Breast epithelium (tissue), 3 donors: ENCODE measurements around the gene SLFN13.

Experiments used
- POLR2AphosphoS5 ChIP-seq, 3 donors: sonication (generic); formaldehyde crosslinking; IDR thresholded peaks; one replicate each; pipeline ENCODE4 v1.6.1; 2017; ENCODE audit warnings: antibody characterized with exemption in 3 of 3
- TF ChIP-seq, protein P1 (sequence below), 3 donors: fragments of 450-650 bp; IDR thresholded peaks; one replicate each; pipeline ENCODE4 v1.5.1; 2016 to 2017; ENCODE audit warnings: antibody characterized with exemption in 3 of 3, mild to moderate bottlenecking in 3 of 3, moderate library complexity in 3 of 3

DNA sequence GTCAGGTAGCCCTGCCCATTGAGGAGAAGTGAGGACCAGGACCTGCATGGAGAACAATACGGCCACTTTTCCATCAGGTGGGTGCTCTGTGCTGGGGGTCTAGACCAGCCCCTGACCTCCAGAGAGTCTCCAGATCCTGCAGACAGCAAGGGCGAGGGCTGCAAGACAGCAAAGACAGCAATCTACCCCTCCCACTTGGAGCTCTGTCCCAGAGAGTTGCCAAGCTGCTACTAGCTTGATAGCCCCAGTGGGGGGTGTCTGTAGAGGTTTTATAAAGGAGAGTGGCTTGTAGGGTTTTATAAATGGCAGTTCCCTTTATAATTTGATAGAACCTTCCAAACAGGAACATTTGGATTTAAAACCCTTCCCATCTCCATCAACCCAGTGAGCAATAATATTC lies 58.4 kb downstream of the SLFN13 start:
- TF ChIP-seq, protein P1, sequence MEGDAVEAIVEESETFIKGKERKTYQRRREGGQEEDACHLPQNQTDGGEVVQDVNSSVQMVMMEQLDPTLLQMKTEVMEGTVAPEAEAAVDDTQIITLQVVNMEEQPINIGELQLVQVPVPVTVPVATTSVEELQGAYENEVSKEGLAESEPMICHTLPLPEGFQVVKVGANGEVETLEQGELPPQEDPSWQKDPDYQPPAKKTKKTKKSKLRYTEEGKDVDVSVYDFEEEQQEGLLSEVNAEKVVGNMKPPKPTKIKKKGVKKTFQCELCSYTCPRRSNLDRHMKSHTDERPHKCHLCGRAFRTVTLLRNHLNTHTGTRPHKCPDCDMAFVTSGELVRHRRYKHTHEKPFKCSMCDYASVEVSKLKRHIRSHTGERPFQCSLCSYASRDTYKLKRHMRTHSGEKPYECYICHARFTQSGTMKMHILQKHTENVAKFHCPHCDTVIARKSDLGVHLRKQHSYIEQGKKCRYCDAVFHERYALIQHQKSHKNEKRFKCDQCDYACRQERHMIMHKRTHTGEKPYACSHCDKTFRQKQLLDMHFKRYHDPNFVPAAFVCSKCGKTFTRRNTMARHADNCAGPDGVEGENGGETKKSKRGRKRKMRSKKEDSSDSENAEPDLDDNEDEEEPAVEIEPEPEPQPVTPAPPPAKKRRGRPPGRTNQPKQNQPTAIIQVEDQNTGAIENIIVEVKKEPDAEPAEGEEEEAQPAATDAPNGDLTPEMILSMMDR (IDR thresholded peaks at IDR 0.05), result no peak
- no peak for TF ChIP-seq POLR2AphosphoS5 (IDR thresholded peaks at IDR 0.05)
